AG04450 (cell line): ENCODE data around the gene SHMT2. TPM values are rescaled to one million over a fixed set of nuclear protein-coding genes. Genes with fewer than 3 reads are reported as not detected.

Experiments used
- CTCF ChIA-PET: fragments of 300-600, 350-600 bp; formaldehyde crosslinking; extraction: SDS; loops from one replicate; lab custom pipeline; 2022; ENCODE audit warnings: antibody characterized with exemption, inconsistent platforms; lab: Charles Lee
- POLR2A ChIA-PET: fragments of 350-600 bp; formaldehyde crosslinking; extraction: SDS; loops from one replicate; lab custom pipeline; 2021; ENCODE audit warnings: antibody characterized with exemption, inconsistent platforms; lab: Yijun Ruan, JAX
- DNase-seq: peaks from one replicate; pipeline ENCODE4 v3.0.0-alpha.2; 2011; ENCODE audit warnings: low read depth, low spot score
- H3K27ac ChIP-seq: one replicate; pipeline ENCODE4 v1.5.1; 2012; ENCODE audit warnings: low read depth, low read length, control low read depth
- H3K27me3 ChIP-seq: one replicate; pipeline ENCODE4 v1.6.0; 2012; ENCODE audit warnings: low read length; ENCODE audit not compliant: control insufficient read depth, insufficient read depth
- H3K4me3 ChIP-seq: 2 replicates; pipeline ENCODE4 v1.5.1; 2011; ENCODE audit warnings: mild to moderate bottlenecking, low read depth, low read length, control low read depth
- H3K9me3 ChIP-seq: 2 replicates; pipeline ENCODE4 v1.5.1; 2012; ENCODE audit warnings: low read length; ENCODE audit not compliant: control insufficient read depth, insufficient read depth
- polyA plus RNA-seq: library from polyadenylated mRNA; depleted of rRNA; stranded (reverse); fragments of >200 nt; gene quantifications from 2 replicates; pipeline ENCODE4 v1.2.3, GENCODE V29; 2011
- TF ChIP-seq, protein P1 (sequence below): IDR thresholded peaks from 2 replicates; pipeline ENCODE4 v1.5.1; 2011; ENCODE audit warnings: low read depth, low read length, control low read depth, inconsistent platforms

SHMT2 gene
- polyA plus RNA-seq, 1 experiment, result 266 TPM

DNA sequence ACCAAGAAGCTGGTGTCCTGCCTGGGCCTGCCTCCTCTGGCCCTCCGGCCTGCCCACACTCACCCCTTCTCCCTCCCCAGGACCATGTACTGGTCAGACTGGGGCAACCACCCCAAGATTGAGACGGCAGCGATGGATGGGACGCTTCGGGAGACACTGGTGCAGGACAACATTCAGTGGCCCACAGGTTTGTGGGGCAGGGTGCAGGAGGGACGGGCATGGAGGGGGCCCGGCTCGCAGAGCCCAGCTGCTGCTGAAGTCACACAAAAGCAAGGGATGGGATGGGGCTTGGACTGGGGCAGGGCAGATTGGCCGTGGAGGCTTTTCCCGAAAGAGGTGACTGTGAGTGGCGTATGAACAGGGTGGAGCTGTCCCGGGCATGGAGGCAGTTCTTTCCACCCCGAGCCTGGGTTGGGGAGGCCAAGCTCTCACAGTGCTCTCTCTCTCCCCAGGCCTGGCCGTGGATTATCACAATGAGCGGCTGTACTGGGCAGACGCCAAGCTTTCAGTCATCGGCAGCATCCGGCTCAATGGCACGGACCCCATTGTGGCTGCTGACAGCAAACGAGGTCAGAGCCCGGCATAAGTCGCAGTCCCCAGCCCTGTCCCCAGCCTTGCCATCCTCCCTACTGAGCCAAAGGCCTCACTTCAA is 20.8 kb upstream of the SHMT2 start:
- no peak for DNase-seq
- no peak overlapping the region for H3K27ac ChIP-seq
- no peak overlapping the region for H3K4me3 ChIP-seq
- H3K9me3 ChIP-seq, result no peaks in the 10 kb centered on the region; the same call in 1 of the 2 replicates
- CTCF ChIA-PET, result no interaction called here
- POLR2A ChIA-PET, result no interaction called here
- TF ChIP-seq, protein P1, sequence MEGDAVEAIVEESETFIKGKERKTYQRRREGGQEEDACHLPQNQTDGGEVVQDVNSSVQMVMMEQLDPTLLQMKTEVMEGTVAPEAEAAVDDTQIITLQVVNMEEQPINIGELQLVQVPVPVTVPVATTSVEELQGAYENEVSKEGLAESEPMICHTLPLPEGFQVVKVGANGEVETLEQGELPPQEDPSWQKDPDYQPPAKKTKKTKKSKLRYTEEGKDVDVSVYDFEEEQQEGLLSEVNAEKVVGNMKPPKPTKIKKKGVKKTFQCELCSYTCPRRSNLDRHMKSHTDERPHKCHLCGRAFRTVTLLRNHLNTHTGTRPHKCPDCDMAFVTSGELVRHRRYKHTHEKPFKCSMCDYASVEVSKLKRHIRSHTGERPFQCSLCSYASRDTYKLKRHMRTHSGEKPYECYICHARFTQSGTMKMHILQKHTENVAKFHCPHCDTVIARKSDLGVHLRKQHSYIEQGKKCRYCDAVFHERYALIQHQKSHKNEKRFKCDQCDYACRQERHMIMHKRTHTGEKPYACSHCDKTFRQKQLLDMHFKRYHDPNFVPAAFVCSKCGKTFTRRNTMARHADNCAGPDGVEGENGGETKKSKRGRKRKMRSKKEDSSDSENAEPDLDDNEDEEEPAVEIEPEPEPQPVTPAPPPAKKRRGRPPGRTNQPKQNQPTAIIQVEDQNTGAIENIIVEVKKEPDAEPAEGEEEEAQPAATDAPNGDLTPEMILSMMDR, result no peak
- peaks cover 1% of the 10 kb centered on the region for H3K27me3 ChIP-seq

DNA sequence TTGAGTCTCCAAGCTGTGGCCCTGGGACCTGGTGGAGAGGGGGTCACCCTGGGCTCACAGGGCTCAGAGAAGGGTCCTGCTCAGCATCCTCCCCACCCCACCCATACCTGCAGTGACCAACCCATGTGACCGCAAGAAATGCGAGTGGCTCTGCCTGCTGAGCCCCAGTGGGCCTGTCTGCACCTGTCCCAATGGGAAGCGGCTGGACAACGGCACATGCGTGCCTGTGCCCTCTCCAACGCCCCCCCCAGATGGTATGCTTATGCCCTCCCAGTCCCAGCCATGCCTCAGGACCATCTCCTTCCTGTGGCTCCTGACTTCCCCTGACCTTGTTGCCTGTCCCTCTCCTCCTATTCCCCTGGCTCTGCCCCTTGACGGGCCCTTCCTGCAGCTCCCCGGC is 19.6 kb upstream of the SHMT2 start:
- DNase-seq, result no peak
- ChIA-PET POLR2A (no interaction called here), CTCF (no interaction called here)
- Histone ChIP-seq H3K27me3 (peaks cover 6% of the 10 kb centered on the region), H3K4me3 (no peak overlapping the region), H3K27ac (no peak overlapping the region), H3K9me3 (no peaks in the 10 kb centered on the region; the same call in 1 of the 2 replicates)
- TF ChIP-seq, protein P1, result no peak

DNA sequence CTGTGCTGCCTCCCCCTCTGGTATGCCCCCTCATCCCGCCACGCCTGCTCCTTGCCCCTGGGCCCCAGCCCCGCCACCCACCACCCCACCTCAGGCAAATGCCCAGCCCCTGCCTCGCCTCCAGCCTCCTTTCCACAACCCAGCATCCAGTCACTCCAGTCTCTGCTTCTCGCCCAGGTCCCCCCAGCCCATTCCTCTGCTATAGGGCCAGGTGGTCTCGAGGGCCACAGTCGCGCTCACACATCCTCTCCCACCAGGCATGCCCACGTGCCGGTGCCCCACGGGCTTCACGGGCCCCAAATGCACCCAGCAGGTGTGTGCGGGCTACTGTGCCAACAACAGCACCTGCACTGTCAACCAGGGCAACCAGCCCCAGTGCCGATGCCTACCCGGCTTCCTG is 19.1 kb upstream of the SHMT2 start:
- no peak overlapping the region for H3K27ac ChIP-seq
- ChIA-PET POLR2A (no interaction called here), CTCF (interaction anchor here (0.6 to 1.0 kb wide), 2 partner anchors 29 to 90 kb away, joined by 3 read pairs; no protein-coding TSS in a partner anchor)

DNA sequence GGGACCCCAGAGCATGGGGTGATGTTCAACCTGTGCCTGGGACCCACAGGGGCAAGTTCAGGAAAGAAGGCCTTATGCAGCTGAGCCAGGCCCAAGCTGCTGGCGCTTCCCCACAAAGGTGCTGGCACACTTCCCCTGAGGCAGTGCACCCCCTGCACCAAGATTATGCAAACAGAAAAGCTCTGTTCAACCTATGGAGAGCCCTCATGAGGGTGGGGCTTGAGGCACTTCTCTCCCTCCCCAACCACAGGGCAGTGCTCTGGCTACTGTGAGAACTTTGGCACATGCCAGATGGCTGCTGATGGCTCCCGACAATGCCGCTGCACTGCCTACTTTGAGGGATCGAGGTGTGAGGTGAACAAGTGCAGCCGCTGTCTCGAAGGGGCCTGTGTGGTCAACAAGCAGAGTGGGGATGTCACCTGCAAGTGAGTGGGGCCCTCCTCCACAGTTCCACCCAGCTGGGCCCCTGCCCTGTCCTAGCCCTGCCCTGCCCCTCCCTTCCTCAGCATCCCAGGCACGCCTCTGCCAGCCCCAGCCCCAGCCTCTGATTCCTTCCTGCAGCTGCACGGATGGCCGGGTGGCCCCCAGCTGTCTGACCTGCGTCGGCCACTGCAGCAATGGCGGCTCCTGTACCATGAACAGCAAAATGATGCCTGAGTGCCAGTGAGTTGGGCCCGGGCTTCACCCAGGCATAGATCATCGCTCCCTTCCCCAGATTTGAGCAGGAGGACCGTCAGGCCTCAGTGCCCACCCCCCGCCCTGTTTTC is 18.4 kb upstream of the SHMT2 start:
- Histone ChIP-seq H3K9me3 (no peaks in the 10 kb centered on the region; the same call in 1 of the 2 replicates), H3K27ac (no peak overlapping the region), H3K4me3 (no peak overlapping the region), H3K27me3 (peaks cover 17% of the 10 kb centered on the region)
- DNase-seq, result no peak
- ChIA-PET POLR2A (interaction anchor here (1.0 kb wide), 1 partner anchor 19 kb away, joined by 3 read pairs; the partner anchor contains the start of gene SHMT2), CTCF (interaction anchor here (0.6 to 1.0 kb wide), 2 partner anchors 28 to 91 kb away, joined by 3 read pairs; no protein-coding TSS in a partner anchor)
- TF ChIP-seq, protein P1, result no peak

More for the DNA sequence above, 19.1 kb upstream of the SHMT2 start:
- peaks cover 11% of the 10 kb centered on the region for H3K27me3 ChIP-seq
- no peak overlapping the region for H3K4me3 ChIP-seq
- TF ChIP-seq, protein P1, result no peak
- DNase-seq, result no peak
- no peaks in the 10 kb centered on the region; the same call in 1 of the 2 replicates for H3K9me3 ChIP-seq
